Astrocyte (in vitro differentiated cells and primary cell): Measurements from ENCODE around the gene RGS2. TPM values are rescaled to one million over a fixed set of nuclear protein-coding genes. Genes with fewer than 3 reads are reported as not detected.

Experiments used
- DNase-seq: peaks from one replicate; pipeline ENCODE4 v3.0.0-alpha.2; 2010; ENCODE audit warnings: low read depth
- FAIRE-seq: peaks from 2 replicates; lab custom pipeline; 2011; peaks lifted over from hg19 to GRCh38; lab: Jason Lieb, UNC
- H2AFZ ChIP-seq: 2 replicates; pipeline ENCODE4 v1.6.0; 2012; ENCODE audit warnings: low read depth, low read length, inconsistent platforms
- H3K27ac ChIP-seq: 2 replicates; pipeline ENCODE4 v1.5.1; 2011; ENCODE audit warnings: low read depth, low read length, inconsistent platforms
- H3K27me3 ChIP-seq: 2 replicates; pipeline ENCODE4 v1.6.0; 2011; ENCODE audit warnings: low read length, inconsistent platforms; ENCODE audit not compliant: insufficient read depth
- H3K36me3 ChIP-seq: 2 replicates; pipeline ENCODE4 v1.5.1; 2011; ENCODE audit warnings: low read length, inconsistent platforms; ENCODE audit not compliant: insufficient read depth
- H3K4me1 ChIP-seq: 2 replicates; pipeline ENCODE4 v1.5.1; 2011; ENCODE audit warnings: low read length, inconsistent platforms; ENCODE audit not compliant: insufficient read depth
- H3K4me2 ChIP-seq: 2 replicates; pipeline ENCODE4 v1.6.0; 2012; ENCODE audit warnings: low read length, inconsistent platforms
- H3K4me3 ChIP-seq: 2 replicates; pipeline ENCODE4 v1.5.1; 2011; ENCODE audit warnings: low read depth, mild to moderate bottlenecking, low read length, inconsistent platforms; ENCODE audit not compliant: insufficient read depth
- H3K79me2 ChIP-seq: 2 replicates; pipeline ENCODE4 v1.6.0; 2012; ENCODE audit warnings: mild to moderate bottlenecking, low read length, inconsistent platforms; ENCODE audit not compliant: insufficient read depth
- H3K9ac ChIP-seq: 2 replicates; pipeline ENCODE4 v1.6.0; 2012; ENCODE audit warnings: mild to moderate bottlenecking, low read length, inconsistent platforms
- H3K9me3 ChIP-seq: 2 replicates; pipeline ENCODE4 v1.5.1; 2012; ENCODE audit warnings: low read depth, mild to moderate bottlenecking, low read length, inconsistent platforms; ENCODE audit not compliant: insufficient read depth
- H4K20me1 ChIP-seq: 2 replicates; pipeline ENCODE4 v1.6.0; 2012; ENCODE audit warnings: low read length, inconsistent platforms; ENCODE audit not compliant: insufficient read depth
- H3K27ac Mint-ChIP-seq: one replicate; pipeline ENCODE4 v1.8.0; 2021; ENCODE audit warnings: mild to moderate bottlenecking, mixed read lengths; ENCODE audit not compliant: unreplicated experiment
- H3K27me3 Mint-ChIP-seq: one replicate; pipeline ENCODE4 v1.8.0; 2021; ENCODE audit warnings: low read depth, mixed read lengths; ENCODE audit not compliant: unreplicated experiment
- H3K36me3 Mint-ChIP-seq: one replicate; pipeline ENCODE4 v1.8.0; 2021; ENCODE audit warnings: low read depth, mixed read lengths; ENCODE audit not compliant: unreplicated experiment
- H3K4me1 Mint-ChIP-seq: one replicate; pipeline ENCODE4 v1.8.0; 2021; ENCODE audit warnings: low read depth, mixed read lengths; ENCODE audit not compliant: unreplicated experiment
- H3K4me3 Mint-ChIP-seq: one replicate; pipeline ENCODE4 v1.8.0; 2021; ENCODE audit warnings: mild to moderate bottlenecking, moderate library complexity, mixed read lengths; ENCODE audit not compliant: unreplicated experiment
- H3K9me3 Mint-ChIP-seq: one replicate; pipeline ENCODE4 v1.8.0; 2021; ENCODE audit warnings: mild to moderate bottlenecking, mixed read lengths; ENCODE audit not compliant: unreplicated experiment
- EZH2 ChIP-seq: IDR thresholded peaks from 2 replicates; pipeline ENCODE4 v1.6.1; 2012; ENCODE audit warnings: mild to moderate bottlenecking, low read length, inconsistent platforms; ENCODE audit not compliant: insufficient read depth
- total RNA-seq: library from RNA; stranded (reverse); gene quantifications from 2 replicates; pipeline ENCODE4 v1.2.1, GENCODE V29; 2021
- TF ChIP-seq, protein P1 (sequence below): IDR thresholded peaks from 2 replicates; pipeline ENCODE4 v1.5.1; 2011; ENCODE audit warnings: low read depth, mild to moderate bottlenecking, inconsistent platforms, low read length, moderate library complexity; ENCODE audit not compliant: insufficient read depth

RGS2 gene
- total RNA-seq, 1 donor from 2014 or later, result 10.5 TPM

- Mint-ChIP-seq H3K4me3 (peak overlapping the region; percentile 96), H3K27me3 (no peaks in the 10 kb centered on the region), H3K36me3 (peaks cover 3% of the 10 kb centered on the region), H3K9me3 (no peaks in the 10 kb centered on the region), H3K27ac (peak overlapping the region; percentile 75), H3K4me1 (peaks cover 17% of the 10 kb centered on the region)
- H3K4me2 ChIP-seq, result peak overlapping the region; percentile 86
- DNase-seq (peak; percentile 49), FAIRE-seq (no peak)
- H3K36me3 ChIP-seq, result peaks cover 16% of the 10 kb centered on the region
- H3K9ac ChIP-seq, result peak overlapping the region; percentile 92
- H3K4me1 ChIP-seq, result peaks cover 21% of the 10 kb centered on the region
- H3K9me3 ChIP-seq, result no peaks in the 10 kb centered on the region
- TF ChIP-seq, protein P1, sequence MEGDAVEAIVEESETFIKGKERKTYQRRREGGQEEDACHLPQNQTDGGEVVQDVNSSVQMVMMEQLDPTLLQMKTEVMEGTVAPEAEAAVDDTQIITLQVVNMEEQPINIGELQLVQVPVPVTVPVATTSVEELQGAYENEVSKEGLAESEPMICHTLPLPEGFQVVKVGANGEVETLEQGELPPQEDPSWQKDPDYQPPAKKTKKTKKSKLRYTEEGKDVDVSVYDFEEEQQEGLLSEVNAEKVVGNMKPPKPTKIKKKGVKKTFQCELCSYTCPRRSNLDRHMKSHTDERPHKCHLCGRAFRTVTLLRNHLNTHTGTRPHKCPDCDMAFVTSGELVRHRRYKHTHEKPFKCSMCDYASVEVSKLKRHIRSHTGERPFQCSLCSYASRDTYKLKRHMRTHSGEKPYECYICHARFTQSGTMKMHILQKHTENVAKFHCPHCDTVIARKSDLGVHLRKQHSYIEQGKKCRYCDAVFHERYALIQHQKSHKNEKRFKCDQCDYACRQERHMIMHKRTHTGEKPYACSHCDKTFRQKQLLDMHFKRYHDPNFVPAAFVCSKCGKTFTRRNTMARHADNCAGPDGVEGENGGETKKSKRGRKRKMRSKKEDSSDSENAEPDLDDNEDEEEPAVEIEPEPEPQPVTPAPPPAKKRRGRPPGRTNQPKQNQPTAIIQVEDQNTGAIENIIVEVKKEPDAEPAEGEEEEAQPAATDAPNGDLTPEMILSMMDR, result no peak
- no peak for TF ChIP-seq EZH2
- H3K79me2 ChIP-seq, result peaks cover 17% of the 10 kb centered on the region
- no peaks in the 10 kb centered on the region for H3K27me3 ChIP-seq
- H3K4me3 ChIP-seq, result peak overlapping the region; percentile 85
- peak overlapping the region; percentile 70 for H3K27ac ChIP-seq
- H4K20me1 ChIP-seq, result peaks cover 27% of the 10 kb centered on the region
- peak overlapping the region; percentile 80 for H2AFZ ChIP-seq
Measured at GRCh38 chr1:192809307-192810252, 741 bp downstream of the RGS2 start.

- H3K4me1 ChIP-seq, result peaks cover 21% of the 10 kb centered on the region
- FAIRE-seq, result no peak
- peaks cover 16% of the 10 kb centered on the region for H3K36me3 ChIP-seq
- H3K79me2 ChIP-seq, result peaks cover 17% of the 10 kb centered on the region
- peak overlapping the region; percentile 92 for H3K9ac ChIP-seq
- H3K27me3 ChIP-seq, result no peaks in the 10 kb centered on the region
- H3K27ac ChIP-seq, result no peak overlapping the region
- no peaks in the 10 kb centered on the region for H3K9me3 ChIP-seq
- peak; percentile 51 for DNase-seq
- H3K27me3 Mint-ChIP-seq, result no peaks in the 10 kb centered on the region
- H2AFZ ChIP-seq, result no peak overlapping the region
- peak overlapping the region; percentile 85 for H3K4me3 ChIP-seq
- no peak overlapping the region for H3K27ac Mint-ChIP-seq
- TF ChIP-seq EZH2, result no peak
- TF ChIP-seq, protein P1, result no peak
- no peaks in the 10 kb centered on the region for H3K9me3 Mint-ChIP-seq
- H3K4me2 ChIP-seq, result peak overlapping the region; percentile 86
- H3K4me3 Mint-ChIP-seq, result peak overlapping the region; percentile 96
- peaks cover 3% of the 10 kb centered on the region for H3K36me3 Mint-ChIP-seq
- H3K4me1 Mint-ChIP-seq, result peaks cover 17% of the 10 kb centered on the region
- peaks cover 27% of the 10 kb centered on the region for H4K20me1 ChIP-seq
Measured at GRCh38 chr1:192810253-192810880, 1.5 kb downstream of the RGS2 start.
